Measurements from ENCODE around the gene LDLRAD4.

DNA sequence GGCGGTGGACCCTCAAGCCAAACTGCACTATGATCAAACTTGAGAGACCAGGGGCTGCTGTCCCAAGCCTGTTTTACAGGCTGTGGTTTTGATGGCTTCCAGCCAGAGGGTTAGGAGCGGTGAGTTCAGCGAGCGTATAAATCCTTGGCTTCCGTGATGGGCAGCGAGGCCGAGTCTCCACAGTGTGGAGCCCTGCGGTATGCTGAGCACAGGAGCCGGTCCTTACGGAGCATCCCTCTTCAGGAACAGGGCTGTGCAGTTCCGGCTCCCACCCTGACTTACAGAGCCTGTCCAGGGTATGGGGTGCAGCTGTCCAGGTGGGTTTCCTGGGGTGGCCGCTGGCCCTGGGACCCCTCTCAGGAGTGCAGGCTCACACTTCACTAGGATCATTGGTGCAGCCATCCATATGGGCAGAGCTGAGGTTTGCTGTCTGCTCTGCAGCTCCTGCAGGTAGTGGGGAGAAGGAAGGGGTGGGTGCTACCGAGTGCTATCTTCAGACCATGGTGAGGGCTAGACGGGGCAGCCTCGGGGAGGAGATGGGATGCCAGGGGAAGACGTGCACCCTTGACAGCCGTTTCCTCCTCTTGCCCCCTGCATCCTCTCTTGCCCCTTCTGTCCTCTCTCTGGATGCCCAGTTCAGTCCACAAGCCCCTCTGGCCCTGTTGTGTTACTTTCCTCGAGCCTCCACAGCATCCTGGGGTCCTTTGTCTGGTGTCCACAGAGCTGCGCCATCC is 403.5 kb downstream of the LDLRAD4 start:
- no peak for TF ChIP-seq EZH2 (IDR thresholded peaks at IDR 0.05; ENCODE audit: borderline replicate concordance, low read depth, low read length, severe bottlenecking)
- TF ChIP-seq, protein P1, sequence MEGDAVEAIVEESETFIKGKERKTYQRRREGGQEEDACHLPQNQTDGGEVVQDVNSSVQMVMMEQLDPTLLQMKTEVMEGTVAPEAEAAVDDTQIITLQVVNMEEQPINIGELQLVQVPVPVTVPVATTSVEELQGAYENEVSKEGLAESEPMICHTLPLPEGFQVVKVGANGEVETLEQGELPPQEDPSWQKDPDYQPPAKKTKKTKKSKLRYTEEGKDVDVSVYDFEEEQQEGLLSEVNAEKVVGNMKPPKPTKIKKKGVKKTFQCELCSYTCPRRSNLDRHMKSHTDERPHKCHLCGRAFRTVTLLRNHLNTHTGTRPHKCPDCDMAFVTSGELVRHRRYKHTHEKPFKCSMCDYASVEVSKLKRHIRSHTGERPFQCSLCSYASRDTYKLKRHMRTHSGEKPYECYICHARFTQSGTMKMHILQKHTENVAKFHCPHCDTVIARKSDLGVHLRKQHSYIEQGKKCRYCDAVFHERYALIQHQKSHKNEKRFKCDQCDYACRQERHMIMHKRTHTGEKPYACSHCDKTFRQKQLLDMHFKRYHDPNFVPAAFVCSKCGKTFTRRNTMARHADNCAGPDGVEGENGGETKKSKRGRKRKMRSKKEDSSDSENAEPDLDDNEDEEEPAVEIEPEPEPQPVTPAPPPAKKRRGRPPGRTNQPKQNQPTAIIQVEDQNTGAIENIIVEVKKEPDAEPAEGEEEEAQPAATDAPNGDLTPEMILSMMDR (IDR thresholded peaks at IDR 0.05; ENCODE audit: borderline replicate concordance, extremely low read depth, low read length, poor library complexity, severe bottlenecking), result no peak

All from DND-41 (cell line).